A549 (cell line): ENCODE results near the gene FGGY.

Experiments
- BCL3 ChIP-seq: fragments of >200 bp; sonication (Bioruptor Twin); formaldehyde crosslinking; IDR thresholded peaks from 3 replicates; pipeline ENCODE4 v1.6.1; 2016
- CHD4 ChIP-seq: fragments of 200-600 bp; sonication (generic); IDR thresholded peaks from 2 replicates; pipeline ENCODE4 v1.6.1; 2016; ENCODE audit warnings: antibody characterized with exemption, mild to moderate bottlenecking, borderline replicate concordance
- CTCF ChIP-seq: fragments of >200 bp; sonication (Bioruptor Twin); formaldehyde crosslinking; IDR thresholded peaks from 3 replicates; pipeline ENCODE4 v1.5.1; 2016
- EP300 ChIP-seq, 2 experiments: fragments of >200 bp; sonication (Bioruptor Twin); formaldehyde crosslinking; IDR thresholded peaks; 2 replicates in 1 of 2; 3 replicates in 1 of 2; pipeline ENCODE4 v1.6.1; 2016 to 2017
- FOSB ChIP-seq: fragments of 250-450 bp; sonication (Bioruptor Pico); IDR thresholded peaks from 2 replicates; pipeline ENCODE4 v1.5.0; 2020; ENCODE audit warnings: mild to moderate bottlenecking, moderate library complexity
- FOSL2 ChIP-seq, 2 experiments: fragments of 450-650 bp in 1 of 2; fragments of >200 bp in 1 of 2; sonication (Bioruptor Twin) in 1 of 2; formaldehyde crosslinking; IDR thresholded peaks; 2 replicates each; pipeline versions ENCODE4 v1.5.0 to v1.6.1; 2016 to 2020; ENCODE audit warnings: mild to moderate bottlenecking in 1 of 2, moderate library complexity in 1 of 2
- HEYL ChIP-seq: fragments of 250-450 bp; sonication (Bioruptor Pico); IDR thresholded peaks from 2 replicates; pipeline ENCODE4 v1.8.0; 2021; ENCODE audit warnings: mild to moderate bottlenecking, moderate library complexity
- MAX ChIP-seq: IDR thresholded peaks from 2 replicates; pipeline ENCODE4 v1.6.1; 2012
- NFE2L2 ChIP-seq: fragments of 150-350 bp; conservative IDR thresholded peaks from 2 replicates; pipeline ENCODE4 v1.6.1; 2014; ENCODE audit warnings: low read length
- NR3C1 ChIP-seq: fragments of >200 bp; sonication (Bioruptor Twin); formaldehyde crosslinking; IDR thresholded peaks from 3 replicates; pipeline ENCODE4 v1.6.1; 2017
- POLR2A ChIP-seq: IDR thresholded peaks from 2 replicates; pipeline ENCODE4 v1.6.1; 2012; ENCODE audit warnings: mild to moderate bottlenecking, low read length
- POLR2AphosphoS2 ChIP-seq: conservative IDR thresholded peaks from 2 replicates; pipeline ENCODE4 v1.6.1; 2012; ENCODE audit warnings: low read length, improper control_type of control experiment, inconsistent platforms
- SREBF2 ChIP-seq: fragments of 450-650 bp; IDR thresholded peaks from 2 replicates; pipeline ENCODE4 v1.6.1; 2014; ENCODE audit warnings: mild to moderate bottlenecking, moderate library complexity

DNA sequence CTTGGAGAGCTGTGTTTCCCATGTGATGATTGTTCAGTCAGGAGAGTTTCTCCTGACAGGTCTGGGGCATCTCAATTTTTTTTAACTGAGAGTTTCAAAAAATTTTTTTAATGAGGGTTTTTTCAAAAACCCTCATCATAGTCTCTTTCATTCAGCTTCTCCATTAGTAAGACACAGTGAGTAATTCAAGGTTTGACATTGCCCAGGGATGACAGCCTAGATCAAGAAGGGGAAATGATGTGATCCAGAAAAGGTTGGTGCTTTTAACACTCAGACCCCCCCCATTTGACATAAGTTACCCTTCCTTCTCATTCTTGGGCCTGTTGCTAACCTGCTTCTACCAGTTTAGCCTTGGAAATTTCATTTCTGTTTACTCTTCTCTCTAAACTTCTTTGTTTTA lies 328.5 kb downstream of the FGGY start:
- no peak for TF ChIP-seq CTCF
- no peak for TF ChIP-seq MAX
- TF ChIP-seq POLR2AphosphoS2 = no peak
- no peak for TF ChIP-seq FOSB (CRISPR knock-in tag)
- TF ChIP-seq NFE2L2 = no peak
- TF ChIP-seq POLR2A = no peak
- no peak for TF ChIP-seq HEYL (CRISPR knock-in tag)
- TF ChIP-seq NR3C1 = no peak
- no peak for TF ChIP-seq BCL3
- TF ChIP-seq CHD4 = no peak
- no peak for TF ChIP-seq EP300 (IDR thresholded peaks at IDR 0.05)
- TF ChIP-seq FOSL2 (IDR thresholded peaks at IDR 0.05) = no peak
- no peak for TF ChIP-seq FOSL2 (CRISPR knock-in tag; IDR thresholded peaks at IDR 0.05)
- TF ChIP-seq SREBF2 = no peak
